Stimulated activated CD8-positive, alpha-beta memory T cell treated with anti-CD3 and anti-CD28 coated beads, Interleukin-2, amount 100 ng/mL, for 48 hours (primary cell): ENCODE measurements around the gene RUVBL2.
"Not testable (repeated sequence)": the region's sequence is repeated elsewhere in the genome, so short reads cannot be mapped to it uniquely, and the experiment has no call there.

ENCODE experiments used
- DNase-seq, 2 donors: peaks; one replicate each; pipeline ENCODE4 v3.0.0-alpha.2; 2020; ENCODE audit warnings: low read depth in 2 of 2

RUVBL2 gene

DNA sequence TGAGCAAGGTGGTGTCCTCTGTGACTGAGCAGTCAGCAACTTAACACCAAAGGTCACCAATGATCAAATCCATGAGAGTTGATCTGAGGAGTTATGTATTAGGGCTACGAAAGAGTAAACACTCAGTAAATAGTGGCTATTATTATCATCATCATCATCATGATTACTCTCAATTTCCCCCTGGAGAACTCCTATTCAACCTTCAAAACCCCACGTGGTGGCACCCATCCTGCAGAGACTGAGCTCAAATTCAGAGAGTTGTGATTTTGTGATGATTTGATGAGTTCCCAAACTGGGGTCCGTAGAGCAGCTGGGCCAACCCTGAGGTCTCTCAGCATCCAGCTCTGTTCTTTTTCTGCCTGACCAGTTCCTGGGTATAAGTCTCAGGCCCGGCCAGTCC lies 56.1 kb downstream of the RUVBL2 start:
- DNase-seq: not testable (repeated sequence)

DNA sequence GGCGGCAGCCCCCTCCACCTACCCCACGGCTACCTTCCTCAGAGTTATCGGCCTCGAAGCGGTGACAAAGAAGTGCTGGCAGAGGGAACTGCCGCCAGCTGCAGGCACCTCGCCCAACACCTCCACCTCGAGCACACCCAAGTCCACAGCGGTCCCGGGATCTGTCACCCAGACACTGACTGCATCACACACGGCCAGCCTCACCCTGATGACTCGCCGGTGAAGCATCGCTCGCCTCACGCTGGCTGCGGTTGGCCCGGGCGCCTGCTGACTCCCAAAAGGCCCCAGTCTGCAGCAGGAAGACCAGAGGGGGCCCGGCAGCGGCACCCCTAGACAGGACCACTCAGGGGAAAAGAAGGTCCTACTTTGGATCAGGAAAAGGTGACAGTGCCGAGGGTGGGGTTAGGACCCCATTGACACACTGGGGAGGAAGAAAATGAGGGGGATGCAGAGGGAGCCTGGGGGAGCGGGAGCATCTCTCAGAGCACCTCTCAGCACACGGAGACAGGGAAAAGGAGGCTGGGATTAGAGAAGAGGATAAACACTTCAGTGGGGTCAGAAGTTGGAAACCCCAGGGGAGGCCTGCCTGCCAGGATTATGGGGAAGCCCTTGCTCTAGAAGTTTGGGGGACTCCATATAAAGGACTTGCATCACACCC lies 56.8 kb downstream of the RUVBL2 start:
- DNase-seq: not testable (repeated sequence)

DNA sequence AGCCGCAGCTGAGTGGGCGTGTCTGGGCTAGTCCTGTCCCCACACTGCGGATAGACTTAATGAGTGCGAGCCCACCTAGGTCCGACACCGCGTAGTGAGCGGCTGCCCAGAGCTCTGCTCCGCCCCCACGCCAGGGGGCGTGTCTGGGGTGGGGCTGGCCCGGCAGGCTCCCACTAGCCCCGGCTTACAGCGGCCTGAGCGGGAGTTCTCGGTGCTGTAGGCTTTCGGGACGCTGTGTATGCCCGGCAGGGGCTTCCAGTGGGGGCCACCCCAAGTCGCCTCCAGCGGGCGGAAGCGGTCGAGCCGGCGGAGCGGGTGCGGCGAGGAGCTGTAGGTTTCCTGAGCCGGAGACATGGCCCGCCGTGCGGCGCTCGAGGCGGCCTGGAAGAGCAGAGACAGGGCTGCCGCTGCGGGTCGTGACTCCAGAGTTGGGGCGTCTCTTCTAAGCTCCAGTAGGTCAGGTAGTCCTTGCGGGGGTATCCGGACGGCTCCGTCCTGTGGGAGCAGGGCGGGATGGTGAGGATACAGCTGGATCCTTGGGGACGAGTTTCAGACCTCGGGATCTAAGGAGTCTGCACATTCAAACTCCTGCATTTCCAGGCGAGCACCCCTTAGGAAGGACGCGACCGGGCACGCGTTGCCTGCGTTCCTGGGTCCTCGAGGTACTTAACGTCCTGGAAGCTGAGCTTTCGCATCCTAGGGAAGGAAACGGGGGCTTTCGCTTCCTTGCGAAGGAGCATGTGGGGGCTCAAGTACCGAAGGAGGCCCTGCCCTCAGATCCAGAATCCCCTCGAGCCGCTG lies 62.6 kb downstream of the RUVBL2 start:
- peak; percentile 40 to 46 for DNase-seq

DNA sequence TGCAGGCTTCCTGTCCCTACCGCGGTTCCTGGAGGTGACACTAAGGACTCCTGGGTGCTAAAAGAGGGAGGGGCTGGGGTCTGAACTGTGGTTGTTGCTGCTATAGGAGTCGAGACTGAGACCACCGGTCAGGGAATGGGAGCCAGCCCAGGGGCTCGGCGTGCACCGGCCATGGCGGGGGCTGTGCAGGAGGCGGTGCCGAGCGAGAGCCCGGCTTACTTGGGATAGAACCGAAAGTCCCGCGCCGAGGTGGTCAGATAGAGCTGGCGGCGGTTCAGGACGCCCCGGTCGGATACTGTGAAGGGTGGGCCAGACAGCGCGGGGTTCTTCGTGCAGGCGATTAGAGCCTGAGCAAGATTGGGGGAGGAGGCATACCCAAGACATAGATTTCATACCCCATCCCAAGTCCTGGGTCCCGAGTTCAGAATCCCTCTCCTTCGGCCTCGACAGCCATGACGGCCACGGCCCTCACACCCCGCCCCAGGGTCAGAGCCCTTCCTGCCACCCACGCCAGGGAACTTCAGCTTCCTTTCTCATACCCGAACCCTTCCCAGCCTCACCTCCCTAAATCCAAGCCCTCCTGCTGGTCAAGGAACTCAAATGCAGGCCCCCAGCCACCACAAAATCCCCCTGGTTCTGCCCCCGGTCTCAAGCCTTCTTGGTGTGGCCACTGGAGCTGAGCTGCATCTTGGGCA lies 63.4 kb downstream of the RUVBL2 start:
- not testable (repeated sequence) for DNase-seq

DNA sequence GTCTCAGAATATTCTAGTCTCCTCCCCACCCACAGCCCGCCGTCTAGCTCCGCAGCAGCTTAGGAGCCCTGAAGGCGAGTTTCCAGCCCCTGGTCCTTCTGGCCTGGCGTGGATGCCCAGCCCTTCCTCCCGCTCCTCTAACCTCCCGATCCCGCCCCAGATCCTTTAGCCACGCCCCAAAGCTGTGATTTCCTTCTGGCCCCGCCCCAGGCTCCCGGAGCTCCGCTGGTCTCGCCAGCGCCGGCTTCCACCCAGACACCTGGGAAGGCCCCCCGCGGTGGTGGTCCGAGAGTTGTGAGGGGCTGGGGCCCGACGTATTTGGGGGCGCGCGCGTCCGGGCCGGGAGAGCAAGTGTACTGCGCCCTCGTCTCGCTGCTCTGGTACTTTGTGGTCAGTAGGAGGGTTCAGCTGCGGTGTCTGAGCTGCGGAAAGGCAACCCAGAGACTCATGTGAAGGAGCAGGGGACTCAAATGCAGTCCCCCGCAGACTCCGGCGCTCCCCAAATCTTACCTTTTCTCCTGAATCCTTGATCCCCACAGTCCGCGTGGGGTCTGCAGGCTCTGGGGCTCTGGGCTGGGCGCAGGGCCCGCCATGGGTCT lies 64.0 kb downstream of the RUVBL2 start, which contains the start of gene CGB7:
TSS of gene CGB7 (minus strand) at position 114 of the 599 bp plus-strand sequence. CDS start 2,374 bp downstream, outside the sequence.
- DNase-seq: peak in 1 of 2 donors; percentile 39

DNA sequence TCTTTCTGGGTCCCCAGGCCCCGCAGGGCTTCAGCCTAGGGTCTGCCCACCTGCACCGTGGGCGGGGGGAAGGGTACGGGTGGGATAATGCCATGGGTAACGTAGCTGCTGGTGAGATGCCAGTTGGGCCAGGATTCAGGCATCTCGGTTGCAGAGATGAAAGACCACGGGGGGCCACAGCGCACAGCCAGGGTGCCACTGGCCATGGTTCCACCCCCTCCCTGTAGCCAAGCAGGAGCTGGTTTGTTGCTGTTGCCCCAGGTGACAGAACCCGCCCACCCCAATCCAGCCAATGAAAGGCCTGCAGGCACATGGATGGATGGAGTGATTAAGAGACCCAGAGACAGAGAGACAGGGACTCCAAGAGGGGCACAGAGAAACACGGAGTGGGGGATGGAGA lies 64.9 kb downstream of the RUVBL2 start:
- peak in 1 of 2 donors; percentile 15 for DNase-seq

DNA sequence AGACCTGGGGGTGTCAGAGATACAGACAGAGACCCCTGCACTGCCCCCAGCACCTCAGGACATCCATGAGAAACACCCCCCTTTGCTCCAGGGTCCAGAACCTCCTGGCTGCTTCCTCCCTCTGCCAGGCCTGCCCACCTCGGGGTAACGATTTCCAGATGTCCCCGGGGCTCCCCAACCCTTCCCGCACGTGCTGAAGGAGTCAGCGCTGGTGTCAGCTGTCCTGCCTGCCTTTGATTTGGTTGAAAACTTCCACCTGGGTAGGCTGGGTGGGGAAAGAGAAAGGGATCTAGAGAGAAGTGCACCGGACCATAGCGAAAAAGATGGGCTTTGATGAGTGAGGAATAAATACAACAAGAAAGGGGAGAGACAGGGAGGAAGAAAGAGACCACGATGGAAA lies 65.4 kb downstream of the RUVBL2 start:
- no peak for DNase-seq

DNA sequence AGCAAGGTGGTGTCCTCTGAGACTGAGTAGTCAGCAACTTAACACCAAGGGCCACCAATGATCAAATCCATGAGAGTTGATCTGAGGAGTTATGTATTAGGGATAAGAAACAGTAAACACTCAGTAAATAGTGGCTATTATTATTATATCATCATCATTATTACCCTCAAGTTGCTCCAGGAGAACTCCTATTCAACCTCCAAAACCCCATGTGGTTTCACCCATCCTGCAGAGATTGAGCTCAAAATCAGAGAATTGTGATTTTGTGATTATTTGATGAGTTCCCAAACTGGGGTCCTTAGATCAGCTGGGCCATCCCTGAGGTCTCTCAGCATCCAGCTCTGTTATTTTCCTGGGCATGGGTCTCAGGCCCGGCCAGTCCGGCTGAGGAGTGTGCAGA lies 67.3 kb downstream of the RUVBL2 start:
- DNase-seq: no peak

DNA sequence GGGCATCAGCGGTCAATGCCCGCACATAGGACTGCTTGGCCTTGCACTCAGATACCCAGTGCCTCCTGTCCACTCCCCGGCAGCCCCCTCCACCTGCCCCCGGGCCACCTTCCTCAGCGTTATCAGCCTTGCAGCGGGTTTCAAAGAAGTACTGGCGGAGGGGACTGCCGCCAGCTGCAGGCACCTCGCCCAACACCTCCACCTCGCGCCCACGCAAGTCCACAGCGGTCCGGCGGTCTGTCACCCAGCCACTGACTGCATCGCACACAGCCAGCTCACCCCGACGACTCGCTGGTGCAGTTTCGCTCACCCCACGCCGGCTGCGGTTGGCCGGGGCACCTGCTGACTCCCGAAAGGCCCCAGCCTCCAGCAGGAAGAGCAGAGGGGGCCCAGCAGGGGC lies 67.8 kb downstream of the RUVBL2 start:
- DNase-seq: no peak

DNA sequence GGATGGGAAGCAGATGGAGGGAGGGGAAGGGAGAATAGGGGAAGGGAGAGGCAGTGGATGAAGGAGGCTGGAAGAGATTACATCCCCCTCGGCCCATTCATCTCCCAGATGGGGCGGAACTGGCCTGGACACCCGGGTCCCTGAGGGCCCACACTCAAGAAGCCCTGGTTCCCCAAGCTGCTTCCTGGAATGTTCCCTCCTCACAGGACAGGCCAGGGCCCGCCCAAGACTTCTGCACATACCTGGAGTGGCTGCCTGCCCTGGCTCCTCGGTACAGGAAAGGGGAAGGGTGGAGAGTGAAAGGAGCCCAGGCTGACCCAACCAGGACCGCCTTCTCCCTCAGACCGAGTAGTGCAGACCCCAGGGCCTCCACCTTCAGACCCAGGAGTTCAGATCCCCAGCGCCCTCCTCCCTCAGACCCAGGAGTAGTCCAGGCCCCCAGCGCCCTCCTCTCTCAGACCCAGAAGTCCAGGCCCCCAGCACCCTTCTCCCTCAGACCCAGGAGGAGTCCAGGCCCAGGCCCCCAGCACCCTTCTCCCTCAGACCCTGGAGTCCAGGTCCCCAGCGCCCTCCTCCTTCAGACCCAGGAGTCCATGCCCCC lies 70.4 kb downstream of the RUVBL2 start:
- no peak for DNase-seq

DNA sequence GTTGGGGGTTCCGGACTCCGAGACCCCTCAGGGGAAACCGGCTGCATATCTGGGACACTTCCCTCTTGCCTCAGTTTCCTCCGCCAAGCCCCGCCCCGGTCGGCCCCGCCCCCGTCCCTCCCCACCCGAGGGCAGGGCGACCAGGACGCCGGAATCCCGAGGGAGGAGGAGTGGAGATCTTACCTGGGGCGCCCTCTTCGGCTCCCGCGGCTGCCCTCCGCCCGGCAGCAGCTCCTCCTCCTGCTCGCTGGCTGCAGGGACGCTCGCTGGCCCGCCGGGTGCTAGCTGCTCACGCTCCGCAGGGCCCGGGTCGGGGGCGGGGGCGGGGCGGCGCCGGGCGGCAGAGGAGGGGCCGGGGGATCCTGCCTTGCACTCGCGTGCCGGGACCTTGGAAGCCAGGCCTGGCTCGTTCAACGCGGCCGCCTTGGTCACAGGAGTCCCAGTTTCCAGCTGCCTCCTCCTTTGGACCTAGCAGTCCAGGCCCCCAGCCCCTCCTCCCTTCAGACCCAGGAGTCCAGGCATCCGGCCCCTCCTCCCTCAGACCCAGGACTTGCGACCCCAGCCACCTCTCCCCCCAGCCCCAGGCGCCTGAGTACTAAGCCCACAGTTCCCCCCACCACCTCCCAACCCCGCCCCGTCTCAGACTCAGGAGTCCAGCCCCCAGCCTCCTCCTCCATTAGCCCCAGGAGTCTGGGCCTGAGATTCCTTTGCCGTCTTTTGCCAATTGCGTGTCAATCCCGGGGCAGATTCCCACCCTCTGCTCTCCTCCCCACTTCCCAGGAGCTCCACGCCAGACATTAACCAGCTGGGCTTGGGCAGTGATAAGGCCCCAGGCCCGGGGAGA lies 71.3 kb downstream of the RUVBL2 start, which contains the start of gene NTF4:
TSS of gene NTF4 (minus strand) at position 51 of the 844 bp plus-strand sequence. CDS start 2,821 bp downstream, outside the sequence.
- DNase-seq: no peak
